CD14-positive monocyte (primary cell): ENCODE measurements around the gene PI4K2A. TPM values are rescaled to one million over a fixed set of nuclear protein-coding genes. Genes with fewer than 3 reads are reported as not detected.

Experiments
- DNase-seq, 3 donors: peaks; one replicate each; pipeline ENCODE4 v3.0.0-alpha.2; 2011 to 2022
- H2AFZ ChIP-seq: 2 replicates; pipeline ENCODE4 v1.6.0; 2012; ENCODE audit warnings: mild to moderate bottlenecking, low read depth, low read length, inconsistent platforms; ENCODE audit not compliant: insufficient read depth, poor library complexity, severe bottlenecking
- H3K27ac ChIP-seq, 2 donors: 1 replicate in 1 of 2; 2 replicates in 1 of 2; pipeline ENCODE4 v1.5.1; 2012 to 2013; ENCODE audit warnings: low read length in 2 of 2, control low read depth in 1 of 2, inconsistent platforms in 1 of 2, low read depth in 1 of 2, mild to moderate bottlenecking in 1 of 2
- H3K27me3 ChIP-seq, 2 donors: one replicate each; pipeline versions ENCODE4 v1.6.0 to v1.6.1; 2011 to 2013; ENCODE audit warnings: low read length in 2 of 2; ENCODE audit not compliant: control insufficient read depth in 2 of 2, insufficient read depth in 2 of 2
- H3K36me3 ChIP-seq, 2 donors: replicated peaks in 1 of 2; 1 replicate in 1 of 2; 2 replicates in 1 of 2; pipeline versions ENCODE4 v1.5.1 to v1.6.1; 2012 to 2013; ENCODE audit warnings: low read length in 2 of 2, control low read depth in 1 of 2, inconsistent platforms in 1 of 2, mild to moderate bottlenecking in 1 of 2; ENCODE audit not compliant: insufficient read depth in 2 of 2, control insufficient read depth in 1 of 2
- H3K4me1 ChIP-seq, 2 donors: 1 replicate in 1 of 2; 2 replicates in 1 of 2; pipeline versions ENCODE4 v1.5.1 to v1.6.1; 2012 to 2013; ENCODE audit warnings: low read length in 2 of 2, control low read depth in 1 of 2, inconsistent platforms in 1 of 2, mild to moderate bottlenecking in 1 of 2, moderate library complexity in 1 of 2; ENCODE audit not compliant: insufficient read depth in 2 of 2, control insufficient read depth in 1 of 2
- H3K4me2 ChIP-seq: replicated peaks from 2 replicates; pipeline ENCODE3; 2012; ENCODE audit warnings: low read length, moderate library complexity, mild to moderate bottlenecking; ENCODE audit not compliant: poor library complexity, severe bottlenecking; ENCODE audit errors: extremely low read depth
- H3K4me3 ChIP-seq, 3 experiments: fragments of 200-600 bp in 1 of 3; sonication (generic) in 1 of 3; replicated peaks in 1 of 3; 1 replicate in 2 of 3; 2 replicates in 1 of 3; pipeline ENCODE4 v1.5.1; 2011 to 2013; ENCODE audit warnings: low read length in 3 of 3, mild to moderate bottlenecking in 3 of 3, control low read depth in 2 of 3, low read depth in 2 of 3, inconsistent platforms in 1 of 3, moderate library complexity in 1 of 3
- H3K79me2 ChIP-seq: 2 replicates; pipeline ENCODE4 v1.6.0; 2012; ENCODE audit warnings: mild to moderate bottlenecking, control low read depth, inconsistent platforms, low read length, moderate library complexity; ENCODE audit not compliant: insufficient read depth
- H3K9ac ChIP-seq: 2 replicates; pipeline ENCODE4 v1.6.0; 2017; ENCODE audit warnings: low read length, mild to moderate bottlenecking; ENCODE audit not compliant: insufficient read depth, poor library complexity, severe bottlenecking
- H3K9me3 ChIP-seq, 2 donors: replicated peaks in 1 of 2; 1 replicate in 1 of 2; 2 replicates in 1 of 2; pipeline versions ENCODE4 v1.5.1 to v1.6.1; 2012 to 2013; ENCODE audit warnings: low read length in 2 of 2, control low read depth in 1 of 2; ENCODE audit not compliant: control insufficient read depth in 1 of 2, insufficient read depth in 1 of 2
- H4K20me1 ChIP-seq: 2 replicates; pipeline ENCODE4 v1.6.0; 2012; ENCODE audit warnings: mild to moderate bottlenecking, low read length, control low read depth, moderate library complexity; ENCODE audit not compliant: insufficient read depth
- H3K27ac Mint-ChIP-seq, 7 donors: one replicate each; pipeline ENCODE4 v1.8.0; 2020; ENCODE audit warnings: mild to moderate bottlenecking in 7 of 7, mixed read lengths in 7 of 7, moderate library complexity in 6 of 7, inconsistent platforms in 2 of 7
- H3K27me3 Mint-ChIP-seq, 3 donors: one replicate each; pipeline ENCODE4 v1.8.0; 2021 to 2022; ENCODE audit warnings: low read depth in 3 of 3, mild to moderate bottlenecking in 3 of 3, mixed read lengths in 3 of 3, moderate library complexity in 3 of 3, inconsistent platforms in 1 of 3
- H3K36me3 Mint-ChIP-seq, 2 donors: one replicate each; pipeline ENCODE4 v1.8.0; 2020; ENCODE audit warnings: mixed read lengths in 2 of 2, inconsistent platforms in 1 of 2, mild to moderate bottlenecking in 1 of 2
- H3K4me1 Mint-ChIP-seq: one replicate; pipeline ENCODE4 v1.8.0; 2020; ENCODE audit warnings: mild to moderate bottlenecking, mixed read lengths
- H3K4me3 Mint-ChIP-seq, 2 donors: one replicate each; pipeline ENCODE4 v1.8.0; 2020; ENCODE audit warnings: mild to moderate bottlenecking in 2 of 2, mixed read lengths in 2 of 2, moderate library complexity in 1 of 2
- H3K9me3 Mint-ChIP-seq, 7 donors: one replicate each; pipeline ENCODE4 v1.8.0; 2020 to 2022; ENCODE audit warnings: mixed read lengths in 7 of 7, mild to moderate bottlenecking in 6 of 7, moderate library complexity in 6 of 7, inconsistent platforms in 2 of 7
- CTCF ChIP-seq: fragments of 200-600 bp; IDR thresholded peaks from one replicate; pipeline ENCODE4 v1.8.0; 2022; ENCODE audit warnings: antibody characterized with exemption, mild to moderate bottlenecking
- WGBS: methylation state at CpG from one replicate; pipeline ENCODE4 v1.1.5; 2013; ENCODE audit warnings: missing lambda C conversion rate; ENCODE audit not compliant: insufficient coverage; 5-methylcytosine and 5-hydroxymethylcytosine counted together
- intact Hi-C, 2 donors: fragments of 100-400 bp; cut with micrococcal nuclease; formaldehyde crosslinking; loops; one replicate each; pipeline versions ENCODE4 v1.15.0 to v1.15.1; 2023
- polyA plus RNA-seq, 3 donors: library from polyadenylated mRNA; depleted of rRNA in 1 of 3; unstranded in 2 of 3; stranded (reverse) in 1 of 3; fragments of 300-500 nt in 2 of 3; fragments of >200 nt in 1 of 3; fragmentation: Illumina TruSeq in 2 of 3; gene quantifications; 1 replicate in 2 of 3; 2 replicates in 1 of 3; pipeline ENCODE4 v1.2.3, GENCODE V29; 2012 to 2021

Gene PI4K2A
- polyA plus RNA-seq, 3 donors, result 5.8 to 16.4 (median 6.7) TPM

DNA sequence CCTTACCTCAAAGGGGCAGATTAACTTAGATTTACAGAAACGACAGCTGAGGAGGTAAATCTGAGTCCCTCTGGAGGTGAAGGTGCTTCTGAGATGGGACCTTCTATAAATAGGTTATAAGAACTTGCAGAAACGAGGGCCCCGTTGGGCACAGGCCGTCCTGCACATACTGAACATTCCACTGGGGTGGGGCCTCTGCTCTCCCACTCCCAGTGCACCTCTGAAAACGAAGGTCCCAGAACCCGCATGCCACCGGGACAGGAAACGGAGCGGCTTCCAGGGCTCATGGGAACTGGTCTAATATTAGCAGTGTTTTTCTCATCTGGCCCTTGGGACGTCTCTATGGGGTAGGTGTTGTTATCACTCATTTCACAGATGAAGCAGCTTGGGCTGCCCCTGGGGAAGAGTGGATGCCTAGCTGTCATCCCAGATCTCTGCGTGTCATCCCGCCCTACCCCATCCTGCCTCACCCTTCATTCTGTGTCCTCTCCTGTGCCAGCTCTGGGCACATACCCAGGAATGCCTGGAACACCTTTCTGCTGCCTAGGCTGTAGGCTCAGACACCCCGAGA, 31.4 kb upstream of the PI4K2A start:
- no peak overlapping the region for H2AFZ ChIP-seq
- H3K79me2 ChIP-seq, result no peaks in the 10 kb centered on the region
- H3K4me2 ChIP-seq, result no peak overlapping the region
- Mint-ChIP-seq H3K4me3 (no peak overlapping the region), H3K4me1 (no peaks in the 10 kb centered on the region), H3K27ac (no peak overlapping the region), H3K9me3 (no peaks in the 10 kb centered on the region), H3K27me3 (peaks cover 3 to 5% (median 3%) of the 10 kb centered on the region in 3 donors), H3K36me3 (no peaks in the 10 kb centered on the region)
- no peak overlapping the region for H3K27ac ChIP-seq
- H3K4me3 ChIP-seq, result no peak overlapping the region
- H3K9ac ChIP-seq, result no peak overlapping the region
- H4K20me1 ChIP-seq, result no peaks in the 10 kb centered on the region
- H3K27me3 ChIP-seq, result no peaks in the 10 kb centered on the region
- TF ChIP-seq CTCF, result no peak
- H3K36me3 ChIP-seq, result no peaks in the 10 kb centered on the region
- no peaks in the 10 kb centered on the region for H3K9me3 ChIP-seq
- DNase-seq, result no peak
- no peaks in the 10 kb centered on the region for H3K4me1 ChIP-seq
- intact Hi-C loops, result no loop called here
- WGBS, result 96% methylated on average over 9 of the region's 13 CpGs

- intact Hi-C loops, result no loop called here
- H4K20me1 ChIP-seq, result no peaks in the 10 kb centered on the region
- H3K9me3 ChIP-seq, result no peaks in the 10 kb centered on the region
- no peak for TF ChIP-seq CTCF
- peak overlapping the region in 1 of 7 donors; percentile 45 for H3K27ac Mint-ChIP-seq
- no peak overlapping the region for H3K4me3 ChIP-seq
- H3K4me2 ChIP-seq, result no peak overlapping the region
- no peaks in the 10 kb centered on the region for H3K36me3 Mint-ChIP-seq
- H3K36me3 ChIP-seq, result no peaks in the 10 kb centered on the region
- DNase-seq, result no peak
- WGBS, result 99% methylated on average over 9 of the region's 12 CpGs
- peaks cover 2 to 3% (median 3%) of the 10 kb centered on the region in 3 donors for H3K27me3 Mint-ChIP-seq
- no peak overlapping the region for H2AFZ ChIP-seq
- H3K27ac ChIP-seq, result no peak overlapping the region
- H3K4me3 Mint-ChIP-seq, result no peak overlapping the region
- no peaks in the 10 kb centered on the region for H3K27me3 ChIP-seq
- no peaks in the 10 kb centered on the region for H3K4me1 Mint-ChIP-seq
- no peaks in the 10 kb centered on the region for H3K79me2 ChIP-seq
- H3K9ac ChIP-seq, result no peak overlapping the region
- H3K9me3 Mint-ChIP-seq, result no peaks in the 10 kb centered on the region
- no peaks in the 10 kb centered on the region for H3K4me1 ChIP-seq
Measured at GRCh38 chr10:97611473-97611872, 29.0 kb upstream of the PI4K2A start.
